GM19351 (cell line): ENCODE measurements around the gene PSG4.
"Not testable (repeated sequence)": the region's sequence is repeated elsewhere in the genome, so short reads cannot be mapped to it uniquely, and the experiment has no call there.

ENCODE experiments used
- ATAC-seq: cut with Tn5 transposase; IDR thresholded peaks from one replicate; pipeline ENCODE4 v1.9.1; 2021; ENCODE audit warnings: mild to moderate bottlenecking, moderate library complexity; ENCODE audit not compliant: unreplicated experiment

The PSG4 gene

GRCh38 chr19:43198686-43199419 lies 6.6 kb downstream of the PSG4 start:
- ATAC-seq: not testable (repeated sequence)

DNA sequence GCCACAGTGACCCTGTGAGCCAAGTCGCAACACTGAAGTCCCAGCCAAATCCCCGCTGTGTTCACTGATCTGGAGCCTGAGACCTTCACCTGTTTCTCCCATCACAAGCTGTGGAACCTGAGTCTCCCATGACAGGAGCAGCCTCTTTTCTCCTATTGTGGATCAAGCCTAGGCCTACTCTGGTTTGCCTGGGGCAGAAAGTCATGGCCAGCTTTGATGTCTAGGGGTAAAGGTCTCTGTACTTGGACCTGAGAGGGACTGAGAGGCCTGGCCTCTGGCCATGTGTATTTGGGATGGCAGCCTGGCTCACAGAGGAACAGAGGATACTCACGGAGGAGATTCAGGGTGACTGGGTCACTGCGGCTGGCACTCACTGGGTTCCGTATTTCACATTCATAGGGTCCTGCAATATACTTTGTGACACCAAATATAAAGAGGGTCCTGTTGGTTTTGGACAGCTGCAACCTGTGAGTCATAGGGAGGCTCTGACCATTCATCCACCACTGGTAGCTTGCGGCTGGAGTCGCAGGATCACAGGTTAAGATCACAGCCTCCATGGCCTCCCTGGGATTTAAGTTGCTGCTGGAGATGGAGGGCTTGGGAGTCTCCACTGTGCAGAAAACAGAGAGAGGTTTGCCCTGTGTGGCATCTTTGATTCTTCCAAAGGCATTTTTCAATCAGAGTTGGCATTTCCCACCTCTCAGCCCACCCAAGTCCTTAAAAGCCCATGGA lies 7.6 kb downstream of the PSG4 start:
- not testable (repeated sequence) for ATAC-seq

DNA sequence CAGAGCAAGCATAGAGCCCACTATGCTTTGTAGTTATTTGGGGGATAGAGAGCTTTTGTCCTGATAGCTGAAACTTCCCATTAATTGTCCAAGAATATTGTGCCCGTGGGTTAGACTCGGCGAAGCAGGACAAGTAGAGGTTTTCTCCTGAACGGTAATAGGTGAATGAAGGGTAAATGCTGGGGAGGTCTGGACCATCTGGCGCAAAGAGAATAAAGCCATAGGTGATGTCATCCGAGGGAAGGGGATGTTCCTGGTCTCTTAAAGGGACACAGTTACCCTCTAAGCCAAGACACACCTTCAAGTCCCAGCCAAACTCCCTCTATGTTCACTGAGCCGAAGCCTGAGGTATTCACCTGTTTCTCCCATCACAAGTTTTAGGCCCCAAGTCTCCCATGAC lies 11.0 kb downstream of the PSG4 start:
- ATAC-seq: not testable (repeated sequence)

- ATAC-seq: not testable (repeated sequence)
Observed at GRCh38 chr19:43192381-43193155, 12.9 kb downstream of the PSG4 start.

GRCh38 chr19:43188092-43188491 lies 17.3 kb downstream of the PSG4 start:
- ATAC-seq: not testable (repeated sequence)

DNA sequence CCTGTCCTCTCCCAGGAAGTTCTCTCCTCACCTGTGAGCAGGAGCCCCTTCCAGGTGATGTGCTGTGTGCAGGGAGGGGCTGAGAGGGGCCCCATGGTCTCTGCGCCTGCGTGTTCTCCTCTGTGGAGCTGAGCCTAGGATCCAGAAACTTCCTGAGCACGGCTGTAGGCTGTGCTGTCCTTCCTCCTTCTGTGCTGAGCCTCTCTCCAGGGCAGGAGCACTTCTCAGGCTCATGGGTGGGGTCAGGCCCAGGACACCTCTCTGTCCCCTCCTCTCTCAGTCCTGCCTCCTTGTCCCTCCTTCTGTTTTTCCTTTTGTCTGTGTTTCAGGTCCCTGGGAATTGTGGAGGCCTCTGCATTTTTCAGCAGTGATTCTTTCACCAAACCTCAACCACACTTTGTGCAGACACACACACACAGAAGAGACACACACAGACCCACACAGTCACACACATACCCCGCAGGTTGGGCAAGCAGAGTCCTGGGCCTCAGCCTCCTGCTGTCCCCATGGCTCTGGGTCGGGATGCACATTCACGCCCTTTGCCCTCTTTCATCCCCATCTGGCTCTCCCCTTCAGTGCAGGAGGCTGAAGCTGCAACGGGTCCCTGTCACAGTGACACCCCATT lies 19.0 kb downstream of the PSG4 start, which contains the start of gene PSG5:
TSS of gene PSG5 (minus strand) at position 226 of the 625 bp plus-strand sequence. CDS start at position 95, 131 bp downstream.
- ATAC-seq: not testable (repeated sequence)

DNA sequence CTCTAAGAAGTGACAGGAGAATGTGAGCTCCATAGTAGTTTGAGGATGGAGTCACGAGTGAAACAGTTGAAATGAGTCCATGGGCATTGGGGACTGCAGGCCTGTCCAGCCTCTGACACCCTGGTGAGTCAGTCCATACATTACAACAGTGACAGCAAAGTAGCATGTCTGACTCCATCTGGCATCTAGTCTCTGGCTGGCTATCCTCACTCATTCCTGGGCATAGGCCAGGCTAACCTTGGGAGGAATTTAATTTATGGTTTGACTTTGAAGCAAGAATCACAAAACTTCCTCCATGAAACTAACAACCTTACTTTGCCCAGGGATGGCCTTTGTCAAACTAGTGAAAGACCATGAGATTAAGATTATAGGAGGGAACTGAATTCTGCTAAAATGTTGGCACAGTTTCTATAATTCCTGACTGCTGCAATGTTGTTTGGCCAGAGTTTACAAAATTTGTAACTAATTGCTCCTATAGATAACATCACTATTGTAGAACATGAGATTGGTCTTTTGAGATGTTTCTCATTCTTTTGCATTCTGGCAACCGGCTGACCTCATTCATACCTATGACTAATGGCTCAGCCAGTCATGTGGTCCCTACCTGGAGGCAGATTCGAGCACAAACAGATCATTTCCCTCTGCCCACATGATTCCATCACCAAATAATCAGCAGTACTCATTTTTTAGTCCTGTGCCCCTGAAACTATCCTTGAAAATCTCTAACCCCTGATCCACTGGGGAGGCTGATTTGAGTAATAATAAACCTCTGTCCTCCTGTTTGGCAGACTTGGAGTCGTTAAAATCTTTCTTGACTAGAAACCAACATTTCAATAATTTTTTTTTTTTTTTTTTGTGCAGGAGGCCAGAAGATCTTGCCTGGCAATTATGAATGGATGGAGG lies 23.3 kb downstream of the PSG4 start:
- ATAC-seq: not testable (repeated sequence)

GRCh38 chr19:43179569-43180147 lies 25.8 kb downstream of the PSG4 start:
- ATAC-seq: not testable (repeated sequence)

- ATAC-seq: not testable (repeated sequence)
Observed at GRCh38 chr19:43178577-43178976, 26.9 kb downstream of the PSG4 start.

DNA sequence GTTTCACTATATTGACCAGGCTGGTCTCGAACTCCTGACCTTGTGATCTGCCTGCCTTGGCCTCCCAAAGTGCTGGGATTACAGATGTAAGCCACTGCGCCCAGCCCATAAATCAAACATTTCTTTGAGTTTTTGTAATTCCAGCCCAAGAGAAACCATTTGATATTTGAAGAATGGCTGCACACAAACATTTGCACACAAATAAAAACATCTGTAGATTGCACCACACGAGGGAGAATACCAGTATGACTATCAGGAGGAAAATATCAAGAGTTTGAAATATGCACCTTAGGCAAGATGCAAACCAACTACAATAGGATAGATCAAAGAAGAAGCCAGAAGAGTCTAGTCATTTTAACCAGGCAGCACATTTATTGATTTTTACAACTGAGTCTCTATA lies 39.5 kb downstream of the PSG4 start:
- not testable (repeated sequence) for ATAC-seq

GRCh38 chr19:43163135-43163534 lies 42.3 kb downstream of the PSG4 start:
- not testable (repeated sequence) for ATAC-seq

DNA sequence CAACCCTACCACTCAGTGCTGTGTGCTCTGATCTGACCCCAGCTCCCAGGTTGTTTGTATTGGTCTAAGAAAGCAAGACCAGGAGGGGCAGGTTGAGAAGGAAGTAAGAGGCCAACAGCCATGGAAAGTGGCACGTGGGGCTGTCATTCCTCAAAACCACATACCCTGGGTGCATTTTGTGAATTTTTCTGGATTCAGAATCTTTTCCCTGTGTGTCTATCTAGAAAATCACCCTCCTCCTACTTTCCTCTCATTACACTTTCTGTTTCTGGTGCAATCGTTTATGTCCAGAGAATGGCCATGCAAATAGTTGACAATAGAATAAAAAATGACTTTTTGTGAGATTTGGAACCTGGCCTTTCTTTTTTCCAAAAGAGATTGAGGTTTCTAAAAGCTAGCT lies 43.2 kb downstream of the PSG4 start:
- ATAC-seq: not testable (repeated sequence)

DNA sequence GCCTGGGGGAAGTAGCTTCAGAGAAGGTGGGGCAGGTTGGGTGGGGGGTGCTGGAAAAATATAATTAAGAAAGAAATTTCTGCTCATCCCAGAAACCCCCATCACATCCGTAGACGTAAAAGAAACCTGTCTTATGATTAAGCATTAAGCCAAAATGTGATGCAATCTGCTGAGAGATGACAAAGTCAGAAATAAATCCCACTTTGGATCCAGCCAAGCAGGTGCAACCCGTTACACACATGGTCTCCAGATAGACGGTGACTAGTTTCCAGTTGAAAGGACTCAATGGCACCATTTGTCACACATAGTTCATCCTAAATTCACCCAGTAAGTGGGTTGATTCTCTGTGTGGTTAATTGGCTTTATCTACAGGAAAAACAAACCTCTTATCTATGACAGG lies 53.2 kb downstream of the PSG4 start:
- ATAC-seq: no peak

DNA sequence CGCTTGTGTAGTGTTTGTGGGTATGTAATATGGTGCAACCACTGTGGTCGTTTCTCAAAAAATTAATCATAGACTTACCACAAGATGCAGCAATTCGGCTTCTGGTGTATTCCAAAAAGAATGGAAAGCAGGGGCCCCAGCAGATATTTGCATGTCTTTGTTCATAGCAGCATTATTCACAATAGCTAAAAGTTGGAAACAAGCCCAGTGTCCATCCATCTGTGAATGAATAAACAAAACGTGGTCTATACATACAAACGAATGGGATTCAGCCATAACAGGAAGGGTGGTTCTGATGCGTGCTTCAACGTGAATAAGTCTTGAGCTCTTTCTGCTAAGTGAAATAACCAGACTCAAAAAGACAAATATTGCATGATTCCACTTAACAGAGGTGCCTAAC lies 55.6 kb downstream of the PSG4 start:
- not testable (repeated sequence) for ATAC-seq

GRCh38 chr19:43148233-43148632 lies 57.2 kb downstream of the PSG4 start:
- ATAC-seq: no peak
